Activated CD4-positive, alpha-beta T cell treated with anti-CD3 and anti-CD28 coated beads for 36 hours (primary cell): ENCODE data around the gene CRABP1. TPM values are rescaled to one million over a fixed set of nuclear protein-coding genes. Genes with fewer than 3 reads are reported as not detected.

Experiments used
- ATAC-seq: fragments of 200-7000 bp; cut with Tn5 transposase; one replicate; pipeline ENCODE4 v1.10.0; 2021; ENCODE audit warnings: mild to moderate bottlenecking, moderate library complexity
- CTCF ChIA-PET: fragments of 350-600 bp; sonication (Branson Sonifier 250); formaldehyde crosslinking; loops from one replicate; lab custom pipeline; 2021; ENCODE audit warnings: antibody characterized with exemption; lab: Charles Lee
- POLR2A ChIA-PET: fragments of 350-600 bp; sonication (Branson Sonifier 250); formaldehyde crosslinking; loops from one replicate; lab custom pipeline; 2021; ENCODE audit warnings: antibody characterized with exemption, inconsistent platforms; lab: Charles Lee
- DNase-seq: peaks from one replicate; pipeline ENCODE4 v3.0.0-alpha.2; 2020
- H3K27ac Mint-ChIP-seq: one replicate; pipeline ENCODE4 v1.8.0; 2021; ENCODE audit warnings: mixed read lengths
- H3K27me3 Mint-ChIP-seq: one replicate; pipeline ENCODE4 v1.8.0; 2021; ENCODE audit warnings: mixed read lengths
- H3K36me3 Mint-ChIP-seq: one replicate; pipeline ENCODE4 v1.8.0; 2021; ENCODE audit warnings: low read depth, mixed read lengths
- H3K4me1 Mint-ChIP-seq: one replicate; pipeline ENCODE4 v1.8.0; 2021; ENCODE audit warnings: mixed read lengths
- H3K4me3 Mint-ChIP-seq: one replicate; pipeline ENCODE4 v1.8.0; 2021; ENCODE audit warnings: mild to moderate bottlenecking, moderate library complexity, mixed read lengths
- H3K9me3 Mint-ChIP-seq: one replicate; pipeline ENCODE4 v1.8.0; 2021; ENCODE audit warnings: low read depth, mixed read lengths
- intact Hi-C, 2 experiments: fragments of 100-400 bp; cut with DNase I in 1 of 2; cut with micrococcal nuclease in 1 of 2; formaldehyde crosslinking; loops; one replicate each; pipeline versions ENCODE4 v1.14.2 to v1.15.1; 2022 to 2024; cut with DNase I, micrococcal nuclease
- total RNA-seq, 2 experiments: library from RNA; stranded (reverse); gene quantifications; one replicate each; pipeline ENCODE4 v1.2.3, GENCODE V29; 2021

Gene CRABP1
- total RNA-seq, 2 experiments from 2014 or later = 0.90 to 0.96 TPM

DNA sequence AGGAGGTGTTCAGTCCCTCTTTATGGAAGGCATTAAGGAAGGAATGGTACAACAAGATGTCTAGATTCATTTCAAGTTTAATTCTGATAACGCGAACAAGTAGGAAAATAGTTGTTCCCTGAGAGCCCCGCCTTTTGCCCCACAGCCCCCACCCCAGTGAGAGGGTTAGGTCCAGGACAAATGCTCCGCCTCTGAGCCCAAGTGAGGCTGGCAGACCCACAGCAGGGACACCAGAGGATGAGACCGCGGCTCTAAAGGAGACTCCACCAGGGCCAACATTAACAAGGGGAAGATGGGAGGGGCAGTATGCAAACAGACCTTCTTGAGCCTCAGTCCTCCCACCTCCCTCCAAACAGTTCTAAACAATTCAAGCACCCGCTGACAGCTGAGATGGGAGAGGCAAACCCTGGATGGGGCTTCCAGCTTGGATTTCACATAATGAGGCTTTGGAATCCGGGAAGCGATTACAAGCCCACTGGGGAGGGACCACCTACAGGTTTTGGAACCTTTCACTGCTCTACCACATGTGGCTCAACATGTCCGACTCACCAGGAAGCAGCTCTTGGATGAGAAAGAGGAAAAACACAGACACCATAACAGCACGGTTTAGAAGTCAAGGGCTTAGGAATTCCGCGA, 54.9 kb downstream of the CRABP1 start:
- Mint-ChIP-seq H3K9me3 (no peaks in the 10 kb centered on the region), H3K27ac (no peak overlapping the region), H3K27me3 (no peaks in the 10 kb centered on the region), H3K36me3 (no peaks in the 10 kb centered on the region), H3K4me3 (no peak overlapping the region), H3K4me1 (no peaks in the 10 kb centered on the region)
- intact Hi-C loops = no loop called here
- ChIA-PET POLR2A (no interaction called here), CTCF (interaction anchor here (1.4 kb wide), 1 partner anchor 9 kb away, joined by 5 read pairs; no protein-coding TSS in a partner anchor)
- ATAC-seq (no peak), DNase-seq (no peak)

DNA sequence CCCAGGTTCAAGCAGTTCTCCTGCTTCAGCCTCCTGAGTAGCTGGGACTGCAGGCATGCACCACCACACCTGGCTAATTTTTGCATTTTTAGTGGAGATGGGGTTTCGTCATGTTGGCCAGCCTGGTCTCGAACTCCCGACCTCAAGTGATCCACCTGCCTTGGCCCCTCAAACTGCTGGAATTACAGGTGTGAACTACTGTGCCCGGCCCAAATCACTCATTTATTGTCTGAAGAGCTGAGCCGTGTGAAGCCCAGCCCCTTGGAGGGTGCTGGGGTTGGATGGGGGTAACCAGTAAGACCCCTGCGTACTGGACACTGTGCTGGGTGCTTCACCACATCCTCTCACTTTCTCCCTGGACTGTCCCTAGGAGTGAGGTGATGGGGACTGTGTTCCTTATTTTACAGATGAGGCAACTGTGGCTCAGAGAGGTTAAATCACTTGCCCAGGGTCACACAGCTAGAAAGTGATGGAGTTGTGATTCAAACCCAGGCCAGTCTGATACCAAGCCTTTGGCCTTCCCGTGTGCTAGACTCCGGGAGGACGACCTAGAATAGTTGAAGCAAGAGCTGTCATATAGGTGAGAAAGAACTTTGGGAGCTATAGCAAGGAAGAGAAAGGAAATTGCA, 56.1 kb downstream of the CRABP1 start:
- DNase-seq (no peak), ATAC-seq (no peak)
- no peaks in the 10 kb centered on the region for H3K4me1 Mint-ChIP-seq
- no peak overlapping the region for H3K4me3 Mint-ChIP-seq
- no peaks in the 10 kb centered on the region for H3K9me3 Mint-ChIP-seq
- H3K27me3 Mint-ChIP-seq = no peaks in the 10 kb centered on the region
- ChIA-PET CTCF (interaction anchor here (1.1 kb wide), 1 partner anchor 10 kb away, joined by 3 read pairs; no protein-coding TSS in a partner anchor), POLR2A (no interaction called here)
- intact Hi-C loops = no loop called here
- no peaks in the 10 kb centered on the region for H3K36me3 Mint-ChIP-seq
- H3K27ac Mint-ChIP-seq = no peak overlapping the region

DNA sequence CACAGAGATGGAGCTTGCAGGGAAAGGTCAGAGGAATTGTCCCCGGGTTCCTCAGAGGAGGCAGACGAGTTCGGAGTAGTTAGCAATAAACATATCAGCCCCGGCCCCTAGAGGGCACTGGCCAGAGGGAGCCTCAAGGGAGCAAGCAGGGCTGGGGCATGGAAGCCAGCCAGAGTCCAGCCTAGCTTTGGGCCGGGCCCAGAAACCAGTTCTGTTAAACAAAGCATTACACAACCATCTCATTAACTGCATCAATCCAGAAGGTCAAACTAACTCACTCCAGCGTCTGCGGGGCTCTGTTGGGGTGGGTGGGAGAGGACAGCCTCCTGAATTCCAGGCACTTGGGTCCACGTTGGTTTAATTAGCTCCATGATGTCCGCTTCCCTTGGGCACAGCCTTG, 56.8 kb downstream of the CRABP1 start:
- no peak overlapping the region for H3K4me3 Mint-ChIP-seq
- CTCF ChIA-PET = interaction anchor here (1.1 kb wide), 1 partner anchor 11 kb away, joined by 3 read pairs; no protein-coding TSS in a partner anchor
- no peaks in the 10 kb centered on the region for H3K9me3 Mint-ChIP-seq
- DNase-seq (peak; percentile 18), ATAC-seq (no peak)
- intact Hi-C loops = no loop called here
- no peaks in the 10 kb centered on the region for H3K36me3 Mint-ChIP-seq
- no peaks in the 10 kb centered on the region for H3K4me1 Mint-ChIP-seq
- no peaks in the 10 kb centered on the region for H3K27me3 Mint-ChIP-seq
- no peak overlapping the region for H3K27ac Mint-ChIP-seq
- POLR2A ChIA-PET = no interaction called here

DNA sequence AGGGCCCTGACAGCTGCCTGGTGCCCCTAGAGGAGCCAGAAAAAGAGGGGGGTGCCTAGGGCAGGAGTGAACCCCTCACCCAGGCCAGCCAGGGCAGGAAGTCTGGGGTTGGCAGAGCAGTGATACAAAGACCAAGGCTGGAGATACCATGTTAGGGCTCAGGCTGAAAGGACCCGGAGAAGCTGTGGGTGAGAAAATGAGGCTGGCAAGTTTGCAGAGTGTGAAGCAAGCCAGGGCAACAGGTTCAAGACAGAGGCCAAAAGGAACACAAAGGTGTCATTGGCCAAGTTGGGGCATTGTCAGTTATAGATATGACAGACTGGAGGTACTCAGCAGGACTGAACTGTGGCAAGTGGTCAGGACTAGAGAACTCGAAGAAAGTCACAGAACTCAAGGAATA, 57.2 kb downstream of the CRABP1 start:
- CTCF ChIA-PET = interaction anchor here (0.6 to 1.1 kb wide), 3 partner anchors 11 to 132 kb away, joined by 3 read pairs; no protein-coding TSS in a partner anchor
- Mint-ChIP-seq H3K4me3 (no peak overlapping the region), H3K36me3 (no peaks in the 10 kb centered on the region), H3K27ac (no peak overlapping the region), H3K9me3 (no peaks in the 10 kb centered on the region), H3K4me1 (no peaks in the 10 kb centered on the region), H3K27me3 (no peaks in the 10 kb centered on the region)
- DNase-seq = no peak
- POLR2A ChIA-PET = no interaction called here
- intact Hi-C loops = no loop called here
- no peak for ATAC-seq

Other genes starting within 250 kb of the CRABP1 start
- not detected for gene SH2D7, start 247.8 kb upstream of the CRABP1 start, total RNA-seq
- 1 to 10 TPM in 1 of 2 experiments, under 1 TPM in 1; 0.91 to 1.2 TPM for gene CIB2, start 208.9 kb upstream of the CRABP1 start, total RNA-seq
- gene IDH3A, start 191.0 kb upstream of the CRABP1 start, total RNA-seq = 100 to 1,000 TPM; 129 to 135 TPM
- under 1 TPM in 1 of 2 experiments, not detected in 1; 0.02 TPM for gene ACSBG1, start 105.8 kb upstream of the CRABP1 start, total RNA-seq
- gene DNAJA4, start 75.8 kb upstream of the CRABP1 start, total RNA-seq = 10 to 100 TPM; 38.6 to 41.5 TPM
- gene SKIC8, start 40.7 kb upstream of the CRABP1 start, total RNA-seq = 10 to 100 TPM; 39.2 to 52.6 TPM
- 10 to 100 TPM; 50.8 to 66.5 TPM for gene IREB2, start 97.9 kb downstream of the CRABP1 start, total RNA-seq
- gene HYKK, start 167.2 kb downstream of the CRABP1 start, total RNA-seq = 1 to 10 TPM; 2.5 to 4.2 TPM
- 100 to 1,000 TPM; 273 to 312 TPM for gene PSMA4, start 200.1 kb downstream of the CRABP1 start, total RNA-seq
- gene CHRNA5, start 225.2 kb downstream of the CRABP1 start, total RNA-seq = 1 to 10 TPM; 6.5 to 8.5 TPM